Measurements from ENCODE around the gene SLIT1.

DNA sequence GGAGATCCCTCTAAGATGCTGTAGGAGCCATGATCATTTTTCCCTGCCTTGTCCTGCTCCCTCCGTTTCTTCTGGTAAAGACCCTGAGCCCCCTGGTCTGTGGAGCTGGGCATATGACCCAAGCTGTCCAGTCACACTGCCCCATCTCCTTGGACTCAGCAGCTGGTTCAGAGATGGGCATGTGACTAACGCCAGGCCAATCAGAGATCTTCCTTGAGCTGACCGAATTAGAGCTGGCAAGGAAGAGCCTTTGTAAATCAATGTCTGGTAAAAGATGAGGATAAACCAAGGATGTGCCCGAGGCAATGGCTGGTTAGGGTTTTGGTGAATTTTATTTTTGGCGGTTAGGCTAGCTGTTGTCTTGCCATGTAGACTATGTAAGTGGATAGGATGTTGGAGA, 180.4 kb downstream of the SLIT1 start:
- no peak for TF ChIP-seq POLR2A (IDR thresholded peaks at IDR 0.05; ENCODE audit: low read depth, low read length)
- no peak for TF ChIP-seq TAF1 (IDR thresholded peaks at IDR 0.05; ENCODE audit: borderline replicate concordance, low read depth, low read length)
- no peak for TF ChIP-seq POLR2AphosphoS5 (IDR thresholded peaks at IDR 0.05; ENCODE audit: low read depth, low read length)

Measured in GM12892 (cell line).